ENCODE data around the gene HOGA1. TPM values are rescaled to one million over a fixed set of nuclear protein-coding genes. Genes with fewer than 3 reads are reported as not detected.
"Not testable (repeated sequence)": the region's sequence is repeated elsewhere in the genome, so short reads cannot be mapped to it uniquely, and the experiment has no call there.

HOGA1 gene
- total and polyA plus RNA-seq, 9 donors: 0.05 to 0.80 (median 0.23) TPM; not detected in 2

DNA sequence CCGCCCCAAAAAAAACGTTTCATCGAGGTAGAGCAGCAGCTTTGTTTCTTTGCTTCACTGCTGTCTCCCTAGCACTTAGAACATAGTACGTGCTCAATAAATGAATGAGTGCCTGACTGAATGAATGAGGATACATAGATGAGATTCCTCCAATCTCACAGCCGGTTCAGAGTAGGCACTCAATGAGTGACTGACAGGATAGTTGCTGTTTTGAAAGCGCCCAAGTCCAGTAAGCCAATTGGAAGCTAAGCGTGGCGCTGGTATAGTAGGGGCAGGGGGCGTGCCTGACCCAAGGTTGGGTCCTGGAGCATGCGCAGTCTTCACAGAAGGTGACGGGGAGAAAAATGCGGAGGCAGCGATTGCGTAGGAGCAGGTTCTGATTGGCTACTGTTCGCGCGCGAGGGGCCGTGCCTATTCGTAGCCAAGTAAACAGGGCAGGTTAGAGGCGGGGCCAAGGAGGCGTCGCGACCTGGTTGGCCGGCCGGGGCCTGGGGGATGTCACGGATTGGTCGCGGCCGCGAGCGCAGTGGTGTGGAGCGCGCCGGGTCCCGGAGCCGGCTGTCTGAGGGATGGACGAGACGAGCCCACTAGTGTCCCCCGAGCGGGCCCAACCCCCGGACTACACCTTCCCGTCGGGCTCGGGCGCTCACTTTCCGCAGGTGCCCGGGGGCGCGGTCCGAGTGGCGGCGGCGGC is 56.1 kb downstream of the HOGA1 start, which contains the start of gene PI4K2A:
PI4K2A (plus strand) TSS at position 498 of the 694 bp plus-strand sequence; CDS start at position 570, 72 bp downstream.
- peak within 1 kb of the TSS; percentile 70 for H3K4me3 ChIP-seq
- H3K9me3 ChIP-seq: no peaks in the 10 kb centered on the region
- no peaks in the 10 kb centered on the region for H3K27me3 ChIP-seq
- peak within 1 kb of the TSS; percentile 70 to 79 for H3K27ac ChIP-seq
- DNase-seq: peak; percentile 97 to 99 (median 98)
- peaks cover 6% of the 10 kb centered on the region for H3K4me1 ChIP-seq (ENCODE audit: insufficient read depth)
- peak; percentile 72 for TF ChIP-seq POLR2A (IDR thresholded peaks at IDR 0.05)
- no peak for TF ChIP-seq EP300 (IDR thresholded peaks at IDR 0.05)
- no peaks in the 10 kb centered on the region for H3K36me3 ChIP-seq
- WGBS, 3 donors: 1 to 2% (median 2%) methylated on average over 47 to 54 of the region's 54 CpGs
- intact Hi-C loops (cut with DNase I): no loop called here

DNA sequence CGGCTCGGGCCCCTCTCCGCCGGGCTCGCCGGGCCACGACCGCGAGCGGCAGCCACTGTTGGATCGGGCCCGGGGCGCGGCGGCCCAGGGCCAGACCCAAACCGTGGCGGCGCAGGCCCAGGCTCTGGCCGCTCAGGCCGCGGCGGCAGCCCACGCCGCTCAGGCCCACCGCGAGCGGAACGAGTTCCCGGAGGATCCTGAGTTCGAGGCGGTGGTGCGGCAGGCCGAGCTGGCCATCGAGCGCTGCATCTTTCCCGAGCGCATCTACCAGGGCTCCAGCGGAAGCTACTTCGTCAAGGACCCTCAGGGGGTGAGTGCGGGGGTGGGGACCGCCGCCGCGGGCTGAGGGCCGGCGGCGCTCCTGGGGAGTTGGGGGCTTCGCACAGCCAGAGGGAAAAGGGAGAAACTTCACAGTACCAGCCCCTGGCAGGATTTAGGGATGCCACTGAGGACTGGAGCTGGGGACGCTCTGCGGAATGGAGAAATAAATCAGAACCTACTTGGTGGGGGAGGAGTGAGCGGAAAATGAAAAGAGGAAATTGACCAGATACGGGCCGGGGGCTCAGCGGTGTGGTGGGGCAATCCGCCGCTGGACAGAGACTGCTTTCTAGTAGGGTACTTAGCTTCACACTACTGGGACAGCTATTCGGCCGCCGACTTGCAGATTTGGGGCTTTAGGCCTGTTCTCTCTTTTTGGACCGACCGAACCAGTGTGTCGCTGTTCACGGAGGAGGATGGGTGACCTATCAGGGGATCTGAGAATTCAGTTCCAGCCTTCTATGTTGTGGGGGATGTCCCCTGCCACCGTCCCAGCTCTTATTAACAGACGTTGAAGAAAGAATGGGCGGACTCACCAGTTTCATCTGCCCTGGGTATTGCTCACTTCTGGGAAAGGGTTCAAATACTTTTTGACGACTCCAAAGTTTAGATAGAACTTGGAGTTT is 57.0 kb downstream of the HOGA1 start:
- Histone ChIP-seq H3K4me1 (ENCODE audit: insufficient read depth) (peaks cover 6% of the 10 kb centered on the region), H3K4me3 (peak overlapping the region; percentile 70), H3K9me3 (no peaks in the 10 kb centered on the region), H3K27ac (peak overlapping the region; percentile 70 to 79), H3K36me3 (no peaks in the 10 kb centered on the region), H3K27me3 (no peaks in the 10 kb centered on the region)
- intact Hi-C loops (cut with DNase I): no loop called here
- 0 to 1% (median 0%) methylated on average over 56 to 67 of the region's 67 CpGs for WGBS, 3 donors
- TF ChIP-seq, protein P1, sequence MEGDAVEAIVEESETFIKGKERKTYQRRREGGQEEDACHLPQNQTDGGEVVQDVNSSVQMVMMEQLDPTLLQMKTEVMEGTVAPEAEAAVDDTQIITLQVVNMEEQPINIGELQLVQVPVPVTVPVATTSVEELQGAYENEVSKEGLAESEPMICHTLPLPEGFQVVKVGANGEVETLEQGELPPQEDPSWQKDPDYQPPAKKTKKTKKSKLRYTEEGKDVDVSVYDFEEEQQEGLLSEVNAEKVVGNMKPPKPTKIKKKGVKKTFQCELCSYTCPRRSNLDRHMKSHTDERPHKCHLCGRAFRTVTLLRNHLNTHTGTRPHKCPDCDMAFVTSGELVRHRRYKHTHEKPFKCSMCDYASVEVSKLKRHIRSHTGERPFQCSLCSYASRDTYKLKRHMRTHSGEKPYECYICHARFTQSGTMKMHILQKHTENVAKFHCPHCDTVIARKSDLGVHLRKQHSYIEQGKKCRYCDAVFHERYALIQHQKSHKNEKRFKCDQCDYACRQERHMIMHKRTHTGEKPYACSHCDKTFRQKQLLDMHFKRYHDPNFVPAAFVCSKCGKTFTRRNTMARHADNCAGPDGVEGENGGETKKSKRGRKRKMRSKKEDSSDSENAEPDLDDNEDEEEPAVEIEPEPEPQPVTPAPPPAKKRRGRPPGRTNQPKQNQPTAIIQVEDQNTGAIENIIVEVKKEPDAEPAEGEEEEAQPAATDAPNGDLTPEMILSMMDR (IDR thresholded peaks at IDR 0.05): no peak
- TF ChIP-seq EP300 (IDR thresholded peaks at IDR 0.05): no peak
- no peak for TF ChIP-seq POLR2A (IDR thresholded peaks at IDR 0.05)
- peak; percentile 20 to 55 (median 33) for DNase-seq

DNA sequence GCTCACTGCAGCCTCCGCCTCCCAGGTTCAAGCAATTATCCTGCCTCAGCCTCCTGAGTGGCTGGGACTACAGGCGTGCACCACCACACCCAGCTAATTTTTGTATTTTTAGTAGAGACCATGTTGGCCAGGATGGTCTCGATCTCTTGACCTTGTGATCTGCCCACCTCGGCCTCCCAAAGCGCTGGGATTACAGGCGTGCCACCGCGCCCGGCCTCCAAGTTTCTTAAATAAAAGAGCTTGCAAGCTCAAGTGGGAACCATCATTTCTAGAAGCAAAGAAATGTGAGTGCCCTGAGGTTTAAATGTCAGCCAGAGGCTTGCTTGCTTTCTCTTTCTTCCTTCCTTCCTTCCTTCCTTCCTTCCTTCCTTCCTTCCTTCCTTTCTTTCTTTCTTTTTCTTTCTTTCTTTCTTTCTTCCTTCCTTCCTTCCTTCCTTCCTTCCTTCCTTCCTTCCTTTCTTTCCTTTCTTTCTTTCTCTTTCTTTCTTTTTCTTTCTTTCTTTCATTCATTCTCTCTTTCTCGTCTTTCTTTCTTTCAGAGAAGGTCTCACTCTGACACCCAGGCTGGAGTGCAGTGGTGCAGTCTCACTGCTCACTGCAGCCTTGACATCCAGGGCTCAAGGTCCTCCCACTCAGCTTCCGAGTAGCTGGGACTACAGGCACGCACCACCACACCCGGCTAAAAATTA is 58.4 kb downstream of the HOGA1 start:
- DNase-seq; H3K9me3 ChIP-seq; H3K27ac ChIP-seq; H3K4me1 ChIP-seq (ENCODE audit: insufficient read depth); H3K36me3 ChIP-seq; H3K4me3 ChIP-seq; intact Hi-C loops (cut with DNase I); H3K27me3 ChIP-seq: not testable (repeated sequence)
- WGBS, 3 donors: 87 to 93% (median 92%) methylated on average over 13 of the region's 13 CpGs

DNA sequence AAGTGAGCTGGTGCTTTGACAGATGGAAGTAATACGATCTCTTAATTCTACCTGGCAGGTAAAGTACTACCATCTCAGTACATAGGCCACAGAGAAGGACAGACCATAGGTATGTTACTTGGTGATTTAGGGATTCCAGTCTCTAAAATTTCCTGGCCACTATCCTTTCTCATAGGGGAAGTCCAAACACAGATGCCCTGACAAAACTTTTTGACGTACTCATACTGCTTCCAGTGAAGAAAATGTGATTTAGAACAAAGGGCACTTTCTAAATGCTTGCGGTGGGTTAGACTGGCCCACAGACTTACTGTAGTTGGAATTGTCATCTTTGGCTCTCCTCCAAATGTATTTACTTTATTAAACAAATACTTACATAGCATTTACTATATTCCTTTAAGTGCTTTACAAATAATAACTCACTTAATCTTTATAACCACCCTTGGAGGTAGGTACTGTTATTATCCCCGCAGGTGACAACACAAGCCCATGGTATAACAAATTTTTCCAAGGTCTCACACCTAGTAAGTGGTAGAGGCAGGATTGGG is 59.3 kb downstream of the HOGA1 start:
- Histone ChIP-seq H3K4me1 (ENCODE audit: insufficient read depth) (peaks cover 6% of the 10 kb centered on the region), H3K27me3 (no peaks in the 10 kb centered on the region), H3K27ac (no peak overlapping the region), H3K9me3 (no peaks in the 10 kb centered on the region), H3K4me3 (no peak overlapping the region), H3K36me3 (no peaks in the 10 kb centered on the region)
- DNase-seq: no peak
- 94 to 96% (median 95%) methylated on average over 4 of the region's 4 CpGs for WGBS, 3 donors
- no peak for TF ChIP-seq POLR2A (IDR thresholded peaks at IDR 0.05)
- TF ChIP-seq EP300 (IDR thresholded peaks at IDR 0.05): no peak
- TF ChIP-seq, protein P1 (IDR thresholded peaks at IDR 0.05): no peak
- intact Hi-C loops (cut with DNase I): no loop called here

DNA sequence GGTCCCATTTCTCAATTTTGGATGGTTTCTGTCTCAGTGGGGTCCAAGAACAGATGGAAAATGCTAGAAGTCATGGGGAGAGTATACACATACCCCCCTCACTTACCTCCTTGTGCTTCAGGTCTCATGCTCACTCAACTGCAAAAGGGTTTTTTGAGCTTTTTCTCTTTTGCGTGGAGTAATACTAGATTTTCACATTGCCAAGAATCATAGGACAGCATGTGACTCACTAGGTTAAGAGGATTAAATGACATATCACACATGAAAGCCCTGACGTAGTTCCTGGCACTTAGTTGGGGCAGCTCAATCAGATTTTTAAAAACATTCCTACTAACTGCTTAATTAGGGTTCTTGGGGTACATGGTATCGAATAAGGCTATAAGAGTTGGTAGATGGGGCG is 60.7 kb downstream of the HOGA1 start:
- Histone ChIP-seq H3K4me3 (no peak overlapping the region), H3K27me3 (no peaks in the 10 kb centered on the region), H3K27ac (no peak overlapping the region), H3K9me3 (no peaks in the 10 kb centered on the region), H3K36me3 (no peaks in the 10 kb centered on the region), H3K4me1 (ENCODE audit: insufficient read depth) (peaks cover 7% of the 10 kb centered on the region)
- no peak for DNase-seq
- intact Hi-C loops (cut with DNase I): no loop called here
- no peak for TF ChIP-seq POLR2A (IDR thresholded peaks at IDR 0.05)
- TF ChIP-seq EP300 (IDR thresholded peaks at IDR 0.05): no peak
- TF ChIP-seq, protein P1 (IDR thresholded peaks at IDR 0.05): no peak
- 93 to 95% (median 94%) methylated on average over 4 of the region's 4 CpGs for WGBS, 3 donors

Measured in ovary (tissue), 9 donors.